Large intestine (tissue), 3 donors: ENCODE results near the gene SIRT6. TPM values are rescaled to one million over a fixed set of nuclear protein-coding genes. Genes with fewer than 3 reads are reported as not detected.
A peak's percentile ranks its signal among the peaks of the same experiment; 100 is the strongest.
"Not testable (repeated sequence)": the region's sequence is repeated elsewhere in the genome, so short reads cannot be mapped to it uniquely, and the experiment has no call there.

Experiments used
- DNase-seq, 2 donors: peaks; one replicate each; pipeline versions ENCODE4 v3.0.0 to v3.0.0-alpha.2; 2013
- H3K27ac ChIP-seq: one replicate; pipeline ENCODE4 v1.5.1; 2013; ENCODE audit warnings: low read length
- H3K27me3 ChIP-seq: 2 replicates; pipeline ENCODE4 v1.6.1; 2013; ENCODE audit warnings: low read length; ENCODE audit not compliant: control insufficient read depth, insufficient read depth
- H3K36me3 ChIP-seq: 2 replicates; pipeline ENCODE4 v1.6.1; 2013; ENCODE audit warnings: low read length; ENCODE audit not compliant: control insufficient read depth, insufficient read depth
- H3K4me1 ChIP-seq: one replicate; pipeline ENCODE4 v1.6.1; 2013; ENCODE audit warnings: low read length; ENCODE audit not compliant: control insufficient read depth, insufficient read depth
- H3K4me3 ChIP-seq: one replicate; pipeline ENCODE4 v1.5.1; 2013; ENCODE audit warnings: low read length
- H3K9me3 ChIP-seq: one replicate; pipeline ENCODE4 v1.6.1; 2013; ENCODE audit warnings: mild to moderate bottlenecking, low read depth, low read length, moderate library complexity; ENCODE audit not compliant: control insufficient read depth
- WGBS: methylation state at CpG from one replicate; pipeline ENCODE4 v1.1.5; 2013; ENCODE audit warnings: low lambda C conversion rate; ENCODE audit not compliant: insufficient coverage; 5-methylcytosine and 5-hydroxymethylcytosine counted together
- polyA plus RNA-seq: library from polyadenylated mRNA; unstranded; fragments of 120-200 nt; gene quantifications from one replicate; pipeline ENCODE4 v1.2.1, GENCODE V29; 2013

Gene SIRT6
- polyA plus RNA-seq, 1 donor, result 27.8 TPM

DNA sequence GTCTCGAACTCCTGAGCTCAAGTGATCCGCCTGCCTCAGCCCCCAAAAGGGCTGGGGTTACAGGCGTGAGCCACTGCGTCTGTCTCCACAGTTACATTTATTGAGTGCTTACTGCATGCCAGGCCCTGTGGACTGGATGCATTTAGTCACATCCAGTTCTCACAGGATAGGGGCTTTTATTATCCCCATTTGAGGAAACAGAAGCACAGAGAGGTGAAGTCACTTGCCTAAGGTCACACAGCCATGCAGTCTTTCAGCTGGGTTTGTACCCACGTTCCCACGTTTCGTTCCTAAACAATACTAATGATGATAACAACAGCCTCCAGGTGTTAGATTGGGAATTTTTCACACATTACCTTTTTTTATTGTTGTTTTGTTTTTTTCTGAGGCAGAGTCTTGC is 37.8 kb upstream of the SIRT6 start:
- no peaks in the 10 kb centered on the region for H3K27me3 ChIP-seq
- H3K27ac ChIP-seq, result no peak overlapping the region
- no peak for DNase-seq
- WGBS, result no CpG with 5 or more reads among the region's 7 CpGs
- peaks cover 4% of the 10 kb centered on the region for H3K9me3 ChIP-seq
- H3K4me1 ChIP-seq, result no peaks in the 10 kb centered on the region
- no peak overlapping the region for H3K4me3 ChIP-seq
- H3K36me3 ChIP-seq, result no peaks in the 10 kb centered on the region

DNA sequence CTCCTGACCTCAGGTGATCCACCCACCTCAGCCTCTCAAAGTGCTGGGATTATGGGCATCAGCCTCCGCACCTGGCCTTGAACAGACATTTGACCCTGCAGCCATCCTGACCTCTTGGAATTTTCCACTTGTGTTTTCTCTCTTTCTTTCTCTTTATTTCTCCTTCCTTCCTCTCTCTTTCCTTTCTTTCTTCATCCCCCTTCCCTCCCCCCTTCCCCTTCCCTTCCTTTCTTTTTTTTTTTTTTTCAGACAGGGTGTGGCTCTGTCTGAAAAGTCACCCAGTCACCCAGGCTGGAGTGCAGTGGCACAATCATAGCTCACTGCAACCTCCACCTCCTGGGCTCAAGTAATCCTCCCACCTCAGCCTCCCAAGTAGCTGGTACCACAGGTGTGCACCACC is 36.2 kb upstream of the SIRT6 start:
- WGBS, result 100% methylated on average over 1 of the region's 1 CpG
- H3K27me3 ChIP-seq, DNase-seq, H3K36me3 ChIP-seq, H3K9me3 ChIP-seq, H3K4me3 ChIP-seq, H3K27ac ChIP-seq, H3K4me1 ChIP-seq: not testable (repeated sequence)

DNA sequence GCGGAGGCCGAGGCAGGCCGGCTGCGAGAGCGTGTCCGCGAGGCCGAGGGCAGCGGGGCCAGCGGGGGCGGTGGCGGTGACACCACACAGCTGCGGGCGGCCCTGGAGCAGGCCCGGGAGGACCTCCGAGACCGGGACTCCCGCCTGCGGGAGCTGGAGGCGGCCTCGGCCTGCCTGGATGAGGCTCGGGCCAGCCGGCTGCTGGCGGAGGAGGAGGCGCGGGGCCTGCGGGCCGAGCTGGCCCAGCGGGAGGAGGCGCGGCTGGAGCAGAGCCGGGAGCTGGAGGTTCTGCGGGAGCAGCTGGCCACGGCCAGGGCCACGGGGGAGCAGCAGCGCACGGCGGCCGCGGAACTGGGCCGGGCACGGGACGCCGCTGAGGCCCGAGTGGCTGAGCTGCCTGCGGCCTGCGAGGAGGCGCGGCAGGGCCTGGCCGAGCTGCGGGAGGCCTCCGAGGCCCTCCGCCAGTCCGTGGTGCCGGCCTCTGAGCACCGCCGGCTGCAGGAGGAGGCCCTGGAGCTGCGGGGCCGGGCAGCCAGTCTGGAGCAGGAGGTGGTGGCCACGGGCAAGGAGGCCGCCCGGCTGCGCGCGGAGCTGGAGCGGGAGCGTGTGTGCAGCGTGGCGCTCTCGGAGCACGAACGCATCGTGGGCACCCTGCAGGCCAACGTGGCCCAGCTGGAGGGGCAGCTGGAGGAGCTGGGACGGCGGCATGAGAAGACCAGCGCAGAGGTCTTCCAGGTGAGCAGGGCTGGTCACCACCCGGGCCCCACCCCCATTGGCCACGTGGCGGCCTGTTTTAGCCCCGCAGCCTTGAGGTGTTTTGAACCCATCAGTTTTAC is 35.3 kb upstream of the SIRT6 start:
- no CpG with 5 or more reads among the region's 81 CpGs for WGBS
- no peaks in the 10 kb centered on the region for H3K27me3 ChIP-seq
- H3K36me3 ChIP-seq, result no peaks in the 10 kb centered on the region
- no peak overlapping the region for H3K4me3 ChIP-seq
- no peak overlapping the region for H3K27ac ChIP-seq
- DNase-seq, result no peak
- peaks cover 4% of the 10 kb centered on the region for H3K9me3 ChIP-seq
- H3K4me1 ChIP-seq, result no peaks in the 10 kb centered on the region

DNA sequence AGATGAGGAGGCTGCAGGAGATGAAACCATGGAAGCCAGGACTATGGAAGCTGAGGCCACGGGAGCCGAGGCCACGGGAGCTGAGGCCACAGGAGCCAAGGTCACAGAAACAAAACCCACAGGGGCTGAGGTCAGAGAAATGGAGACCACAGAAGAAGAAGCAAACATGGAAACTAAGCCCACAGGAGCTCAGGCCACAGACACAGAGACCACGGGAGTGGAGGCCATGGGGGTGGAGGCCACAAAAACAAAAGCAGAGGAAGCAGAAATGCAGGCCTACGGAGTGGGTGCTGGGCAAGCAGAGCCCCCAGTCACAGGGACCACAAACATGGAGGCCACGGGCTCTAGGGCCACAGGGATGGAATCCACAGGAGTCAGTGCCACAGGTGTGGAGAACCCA is 34.5 kb upstream of the SIRT6 start:
- no CpG with 5 or more reads among the region's 6 CpGs for WGBS

DNA sequence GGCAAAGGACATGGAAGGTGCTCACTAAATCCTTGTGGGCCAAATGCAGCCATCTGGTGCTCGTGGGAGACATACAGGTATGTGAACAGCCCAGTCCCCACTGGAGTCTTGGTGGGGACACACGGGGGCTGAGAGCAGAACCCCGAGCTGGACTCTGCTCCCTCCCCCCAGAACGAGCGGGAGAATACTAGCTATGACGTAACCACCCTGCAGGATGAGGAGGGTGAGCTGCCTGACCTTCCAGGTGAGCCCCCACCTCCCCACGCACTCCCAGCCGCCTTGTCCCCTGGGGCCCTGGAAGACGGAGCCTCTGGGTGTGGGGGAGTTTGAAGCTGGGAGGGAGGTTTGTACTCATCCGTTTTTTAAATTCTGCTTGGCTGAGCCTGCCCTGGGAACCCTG is 33.4 kb upstream of the SIRT6 start:
- no peaks in the 10 kb centered on the region for H3K4me1 ChIP-seq
- peaks cover 4% of the 10 kb centered on the region for H3K9me3 ChIP-seq
- no CpG with 5 or more reads among the region's 10 CpGs for WGBS
- no peak for DNase-seq
- no peaks in the 10 kb centered on the region for H3K36me3 ChIP-seq
- peaks cover 2% of the 10 kb centered on the region for H3K27me3 ChIP-seq
- H3K4me3 ChIP-seq, result no peak overlapping the region
- no peak overlapping the region for H3K27ac ChIP-seq

More for the DNA sequence above, 34.5 kb upstream of the SIRT6 start:
- peaks cover 2% of the 10 kb centered on the region for H3K27me3 ChIP-seq
- H3K36me3 ChIP-seq, result no peaks in the 10 kb centered on the region
- no peaks in the 10 kb centered on the region for H3K4me1 ChIP-seq
- H3K9me3 ChIP-seq, result peaks cover 4% of the 10 kb centered on the region
- no peak for DNase-seq
- H3K27ac ChIP-seq, result no peak overlapping the region
- H3K4me3 ChIP-seq, result no peak overlapping the region

DNA sequence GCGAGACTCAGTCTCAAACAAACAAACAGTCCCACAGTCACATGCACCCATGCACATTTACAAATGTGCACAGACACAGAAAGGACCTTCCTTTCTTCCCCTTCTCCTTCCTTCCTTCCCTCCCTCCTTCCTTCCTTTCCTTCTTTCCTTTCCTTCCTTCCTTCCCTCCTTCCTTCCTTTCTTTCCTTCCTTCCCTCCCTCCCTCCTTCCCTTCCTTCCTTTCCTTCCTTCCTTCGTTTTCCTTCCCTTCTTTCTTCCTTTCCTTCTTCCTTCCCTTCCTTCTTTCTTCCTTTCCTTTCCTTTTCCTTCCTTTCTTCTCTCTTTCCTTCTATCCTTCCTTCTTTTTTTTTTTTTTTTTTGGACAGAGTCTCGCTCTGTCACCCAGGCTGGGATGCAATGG is 30.8 kb upstream of the SIRT6 start:
- Histone ChIP-seq H3K27ac (no peak overlapping the region), H3K36me3 (no peaks in the 10 kb centered on the region), H3K4me3 (no peak overlapping the region), H3K27me3 (peaks cover 2% of the 10 kb centered on the region), H3K4me1 (no peaks in the 10 kb centered on the region), H3K9me3 (peaks cover 4% of the 10 kb centered on the region)
- 100% methylated on average over 1 of the region's 3 CpGs for WGBS
- no peak for DNase-seq

DNA sequence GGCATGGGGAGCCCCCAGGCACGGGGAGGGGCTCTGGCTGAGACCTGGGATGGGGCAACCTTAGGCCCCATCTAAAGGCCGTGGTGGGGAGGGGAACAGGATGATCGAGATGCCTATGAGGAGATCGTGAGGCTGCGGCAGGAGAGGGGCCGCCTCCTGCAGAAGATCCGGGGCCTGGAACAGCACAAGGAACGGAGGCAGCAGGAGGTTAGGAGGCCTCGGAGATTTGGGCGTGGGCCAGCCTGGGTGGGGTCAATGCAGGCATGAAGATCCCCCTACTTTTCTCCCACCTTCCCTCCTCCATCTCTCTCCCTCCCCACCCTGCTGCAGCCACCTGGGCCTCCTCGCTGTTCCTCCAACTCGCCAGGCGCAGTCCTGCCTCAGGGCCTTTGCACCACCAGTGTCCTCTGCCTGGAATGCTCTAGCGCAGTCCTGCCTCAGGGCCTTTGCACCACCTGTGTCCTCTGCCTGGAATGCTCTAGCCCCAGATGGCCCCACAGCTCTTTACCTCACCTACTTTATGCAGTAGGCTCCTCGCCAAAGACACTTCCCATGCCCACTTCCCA is 27.9 kb upstream of the SIRT6 start:
- no peaks in the 10 kb centered on the region for H3K36me3 ChIP-seq
- DNase-seq, result no peak
- no peak overlapping the region for H3K27ac ChIP-seq
- 100% methylated on average over 1 of the region's 15 CpGs for WGBS
- peaks cover 2% of the 10 kb centered on the region for H3K27me3 ChIP-seq
- no peak overlapping the region for H3K4me3 ChIP-seq
- no peaks in the 10 kb centered on the region for H3K9me3 ChIP-seq
- H3K4me1 ChIP-seq, result no peaks in the 10 kb centered on the region

DNA sequence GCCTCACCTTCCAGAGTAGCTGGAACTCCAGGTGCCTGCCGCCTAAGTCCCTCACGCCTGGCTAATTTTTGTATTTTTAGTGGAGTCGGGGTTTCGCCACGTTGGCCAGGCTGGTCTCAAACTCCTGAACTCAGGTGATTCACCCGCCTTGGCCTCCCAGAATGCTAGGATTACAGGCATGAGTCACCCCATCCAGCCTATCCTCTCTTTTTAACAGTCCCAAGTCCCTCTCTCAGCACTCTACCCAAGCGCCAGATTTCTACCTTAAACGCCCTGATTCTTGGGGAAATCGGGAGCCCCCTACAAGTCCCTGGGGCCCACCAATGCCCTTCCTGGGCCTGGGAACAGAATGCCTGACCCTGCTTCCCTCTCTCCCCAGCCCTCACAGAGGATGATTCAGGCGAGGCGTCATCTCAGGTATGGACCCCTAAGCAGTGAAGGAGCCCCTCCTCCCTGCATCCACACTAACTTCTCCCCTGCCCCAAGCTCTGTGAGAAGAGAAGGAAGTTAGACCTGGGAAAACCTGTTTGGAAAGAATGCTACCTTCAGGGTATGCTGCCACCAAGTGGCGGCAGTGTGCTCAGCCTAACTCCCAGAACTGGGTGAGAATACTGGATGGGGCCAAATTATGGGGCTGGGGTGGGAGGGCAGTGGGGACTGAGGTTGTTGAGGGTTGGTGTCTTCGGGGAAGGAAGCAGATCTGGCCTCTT is 26.2 kb upstream of the SIRT6 start:
- WGBS, result 80% methylated on average over 3 of the region's 13 CpGs
- peak in 1 of 2 donors; percentile 19 for DNase-seq
- no peak overlapping the region for H3K27ac ChIP-seq
- H3K36me3 ChIP-seq, result no peaks in the 10 kb centered on the region
- no peaks in the 10 kb centered on the region for H3K9me3 ChIP-seq
- peaks cover 2% of the 10 kb centered on the region for H3K27me3 ChIP-seq
- no peak overlapping the region for H3K4me3 ChIP-seq
- peaks cover 3% of the 10 kb centered on the region for H3K4me1 ChIP-seq

DNA sequence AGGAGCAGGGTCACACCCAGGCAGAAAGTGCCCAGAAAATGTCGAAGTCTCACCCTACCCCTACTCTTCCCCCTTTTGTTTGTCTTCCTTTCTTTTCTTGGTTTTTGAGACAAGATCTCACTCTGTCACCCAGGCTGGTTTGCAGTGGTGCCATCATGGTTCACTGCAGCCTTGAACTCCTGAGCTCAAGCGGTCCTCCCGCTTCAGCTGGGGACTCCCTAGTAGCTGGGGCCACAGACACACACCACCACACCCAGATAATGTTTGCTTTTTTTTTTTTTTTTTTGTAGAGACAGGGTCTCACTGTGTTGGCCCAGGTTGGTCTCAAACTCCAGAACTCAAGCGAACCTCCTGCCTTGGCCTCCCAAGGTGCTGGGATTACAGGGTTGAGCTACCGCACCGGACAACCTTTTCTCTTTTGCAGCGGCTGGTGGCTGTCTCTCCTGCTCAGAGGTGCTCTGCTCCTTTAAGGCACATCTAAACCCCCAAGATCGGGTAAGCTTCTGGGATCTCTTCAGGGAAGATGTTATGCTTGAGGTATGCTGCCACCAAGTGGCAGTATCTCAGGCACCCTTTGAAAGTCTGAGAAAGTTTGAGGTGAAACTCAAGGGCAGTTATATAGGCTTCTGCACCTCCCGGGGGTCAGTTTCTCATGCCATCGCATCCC is 24.6 kb upstream of the SIRT6 start:
- Histone ChIP-seq H3K27ac (no peak overlapping the region), H3K9me3 (no peaks in the 10 kb centered on the region), H3K27me3 (no peaks in the 10 kb centered on the region), H3K4me3 (no peak overlapping the region), H3K4me1 (peaks cover 3% of the 10 kb centered on the region), H3K36me3 (no peaks in the 10 kb centered on the region)
- DNase-seq, result no peak
- 100% methylated on average over 1 of the region's 10 CpGs for WGBS

DNA sequence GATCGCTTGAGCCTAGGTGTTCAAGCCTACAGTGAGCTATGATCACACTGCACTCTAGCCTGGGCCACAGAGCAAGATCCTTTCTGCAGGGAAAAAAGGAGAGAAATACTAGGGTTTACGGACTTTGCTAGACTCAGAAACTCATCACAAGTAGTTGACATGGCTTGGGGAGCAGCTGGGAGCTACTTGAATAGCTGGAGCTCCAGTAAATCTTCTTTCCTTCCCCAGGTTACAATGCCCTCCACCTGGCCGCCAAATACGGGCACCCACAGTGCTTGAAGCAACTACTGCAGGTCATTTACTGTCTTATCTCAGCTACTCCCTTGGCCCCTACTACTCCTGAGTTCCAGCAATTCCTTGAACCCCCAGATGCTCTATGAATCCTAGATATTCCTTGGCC is 19.4 kb upstream of the SIRT6 start:
- H3K4me3 ChIP-seq, result no peak overlapping the region
- no peak overlapping the region for H3K27ac ChIP-seq
- peaks cover 38% of the 10 kb centered on the region for H3K27me3 ChIP-seq
- no peaks in the 10 kb centered on the region for H3K36me3 ChIP-seq
- DNase-seq, result no peak
- H3K9me3 ChIP-seq, result no peaks in the 10 kb centered on the region
- H3K4me1 ChIP-seq, result peaks cover 3% of the 10 kb centered on the region
- WGBS, result no CpG with 5 or more reads among the region's 4 CpGs
